T-cell (primary cell): ENCODE results near the gene GALNTL6. TPM values are rescaled to one million over a fixed set of nuclear protein-coding genes. Genes with fewer than 3 reads are reported as not detected.

Experiments
- ATAC-seq, 4 experiments: fragments of 200-7000 bp in 3 of 4; fragments of 150-1000 bp in 1 of 4; cut with Tn5 transposase; replicated peaks in 1 of 4; 1 replicate in 3 of 4; 2 replicates in 1 of 4; pipeline ENCODE4 v1.10.0; 2021; ENCODE audit warnings: moderate library complexity in 3 of 4, mild to moderate bottlenecking in 2 of 4, moderate number of reproducible peaks in 1 of 4
- CTCF ChIA-PET, 2 donors: fragments of 300-600 bp; sonication (Branson Sonifier 250); formaldehyde crosslinking; loops; one replicate each; lab custom pipeline; 2022; ENCODE audit warnings: antibody characterized with exemption in 2 of 2; lab: Charles Lee
- POLR2A ChIA-PET, 2 donors: fragments of 300-600 bp; sonication (Branson Sonifier 250); formaldehyde crosslinking; loops; one replicate each; lab custom pipeline; 2022; ENCODE audit warnings: antibody characterized with exemption in 2 of 2; lab: Charles Lee
- DNase-seq, 35 experiments: peaks; one replicate each; pipeline versions ENCODE4 v3.0.0 to v3.0.0-alpha.2; 2013 to 2023
- H3K27ac ChIP-seq: one replicate; pipeline ENCODE4 v1.5.1; 2013; ENCODE audit warnings: low read length
- H3K27me3 ChIP-seq, 2 experiments: replicated peaks in 1 of 2; 1 replicate in 1 of 2; 2 replicates in 1 of 2; pipeline versions ENCODE4 v1.6.1 to v1.7.0; 2013; ENCODE audit warnings: low read length in 1 of 2, mixed read lengths in 1 of 2; ENCODE audit not compliant: control insufficient read depth in 2 of 2, insufficient read depth in 2 of 2; ENCODE audit errors: extremely low read depth in 1 of 2
- H3K36me3 ChIP-seq, 2 donors: 1 replicate in 1 of 2; 2 replicates in 1 of 2; pipeline versions ENCODE4 v1.6.1 to v1.7.0; 2013; ENCODE audit warnings: low read length in 1 of 2; ENCODE audit not compliant: control insufficient read depth in 2 of 2, insufficient read depth in 1 of 2; ENCODE audit errors: extremely low read depth in 1 of 2
- H3K4me1 ChIP-seq, 2 experiments: 1 replicate in 1 of 2; 2 replicates in 1 of 2; pipeline versions ENCODE4 v1.6.1 to v1.7.0; 2013; ENCODE audit warnings: low read length in 2 of 2, mixed read lengths in 1 of 2; ENCODE audit not compliant: insufficient read depth in 2 of 2, control insufficient read depth in 1 of 2; ENCODE audit errors: extremely low read depth in 1 of 2
- H3K4me3 ChIP-seq, 2 donors: 1 replicate in 1 of 2; 2 replicates in 1 of 2; pipeline versions ENCODE4 v1.5.1 to v1.7.0; 2013; ENCODE audit warnings: mild to moderate bottlenecking in 2 of 2, low read length in 1 of 2, moderate library complexity in 1 of 2; ENCODE audit not compliant: control insufficient read depth in 1 of 2; ENCODE audit errors: extremely low read depth in 1 of 2
- H3K9me3 ChIP-seq: 2 replicates; pipeline ENCODE4 v1.7.0; 2013
- H3K27ac Mint-ChIP-seq, 2 donors: one replicate each; pipeline ENCODE4 v1.8.0; 2020 to 2021; ENCODE audit warnings: mild to moderate bottlenecking in 2 of 2, mixed read lengths in 2 of 2
- H3K27me3 Mint-ChIP-seq, 2 donors: one replicate each; pipeline ENCODE4 v1.8.0; 2021 to 2022; ENCODE audit warnings: mixed read lengths in 2 of 2
- H3K36me3 Mint-ChIP-seq: one replicate; pipeline ENCODE4 v1.8.0; 2021; ENCODE audit warnings: mixed read lengths
- H3K4me1 Mint-ChIP-seq, 3 donors: one replicate each; pipeline ENCODE4 v1.8.0; 2020 to 2022; ENCODE audit warnings: mixed read lengths in 3 of 3, mild to moderate bottlenecking in 1 of 3
- H3K4me3 Mint-ChIP-seq, 3 donors: one replicate each; pipeline ENCODE4 v1.8.0; 2020 to 2022; ENCODE audit warnings: mild to moderate bottlenecking in 3 of 3, mixed read lengths in 3 of 3, moderate library complexity in 3 of 3
- H3K9me3 Mint-ChIP-seq, 3 donors: one replicate each; pipeline ENCODE4 v1.8.0; 2020 to 2022; ENCODE audit warnings: mixed read lengths in 3 of 3
- WGBS: methylation state at CpG from one replicate; pipeline ENCODE4 v1.1.5; 2013; ENCODE audit warnings: missing lambda C conversion rate; ENCODE audit not compliant: insufficient coverage; 5-methylcytosine and 5-hydroxymethylcytosine counted together
- total RNA-seq, 35 experiments: library from RNA in 6 of 35; stranded (reverse) in 6 of 35; fragments of 120-200 nt in 1 of 35; gene quantifications; one replicate each; pipeline versions ENCODE4 v1.2.1 to v1.2.4 and lab custom pipeline; 2013 to 2026

Gene GALNTL6
- total RNA-seq, 5 donors from 2014 or later (not counting 1 experiment from before 2014, with no cell fraction given), result not detected

DNA sequence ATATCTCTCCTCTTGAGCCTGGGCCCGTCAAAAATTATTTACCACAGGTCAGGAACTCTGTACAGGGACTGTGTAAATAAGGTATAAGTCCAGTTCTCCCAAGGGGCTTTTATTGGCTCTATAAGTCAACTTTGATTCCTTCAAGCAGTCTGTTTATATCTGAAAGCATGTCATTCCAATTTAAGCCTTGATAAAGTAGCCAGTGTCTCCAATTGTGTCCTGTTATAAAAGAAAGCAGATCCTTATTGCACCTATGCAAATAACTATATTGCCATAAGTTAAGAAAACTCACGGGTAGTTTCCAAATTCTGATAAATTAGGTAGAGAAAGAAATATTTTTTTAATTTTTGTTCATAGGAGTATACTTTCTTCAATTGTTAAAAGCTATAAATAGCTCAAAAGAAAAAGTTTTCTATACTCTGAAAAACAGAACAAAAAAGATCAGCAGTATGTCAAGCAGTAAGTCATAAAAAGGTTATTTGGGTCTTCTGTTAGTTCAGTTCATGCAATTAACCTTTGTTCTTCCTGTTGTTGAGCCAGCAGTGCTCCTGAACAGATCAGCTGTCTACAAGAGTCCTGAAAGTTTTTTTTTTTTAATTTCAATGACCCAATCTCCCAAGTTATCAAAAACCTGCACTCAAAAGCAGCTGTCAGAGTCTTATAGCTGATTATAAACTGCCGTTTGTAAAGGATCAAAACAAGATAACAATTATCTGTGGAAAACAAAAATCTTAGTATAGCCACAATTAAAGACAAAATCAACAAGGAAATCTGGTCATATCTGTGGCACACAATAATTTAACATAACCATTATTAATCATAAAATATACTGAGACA lies 1177.0 kb downstream of the GALNTL6 start:
- Histone ChIP-seq H3K36me3 (no peaks in the 10 kb centered on the region), H3K4me3 (no peak overlapping the region), H3K4me1 (no peaks in the 10 kb centered on the region), H3K27me3 (no peaks in the 10 kb centered on the region), H3K9me3 (no peaks in the 10 kb centered on the region), H3K27ac (no peak overlapping the region)
- Mint-ChIP-seq H3K36me3 (no peaks in the 10 kb centered on the region), H3K4me3 (no peak overlapping the region), H3K27me3 (peaks cover 0 to 4% of the 10 kb centered on the region in 2 donors), H3K9me3 (peaks cover 0 to 7% (median 7%) of the 10 kb centered on the region in 3 donors), H3K27ac (no peak overlapping the region), H3K4me1 (no peaks in the 10 kb centered on the region)
- ChIA-PET CTCF (interaction anchor here (0.6 to 0.8 kb wide), 2 partner anchors 15 to 540 kb away, joined by 3 to 5 read pairs; no protein-coding TSS in a partner anchor), POLR2A (no interaction called here)
- no CpG with 5 or more reads among the region's 3 CpGs for WGBS
- ATAC-seq, result no peak
- DNase-seq, result no peak

DNA sequence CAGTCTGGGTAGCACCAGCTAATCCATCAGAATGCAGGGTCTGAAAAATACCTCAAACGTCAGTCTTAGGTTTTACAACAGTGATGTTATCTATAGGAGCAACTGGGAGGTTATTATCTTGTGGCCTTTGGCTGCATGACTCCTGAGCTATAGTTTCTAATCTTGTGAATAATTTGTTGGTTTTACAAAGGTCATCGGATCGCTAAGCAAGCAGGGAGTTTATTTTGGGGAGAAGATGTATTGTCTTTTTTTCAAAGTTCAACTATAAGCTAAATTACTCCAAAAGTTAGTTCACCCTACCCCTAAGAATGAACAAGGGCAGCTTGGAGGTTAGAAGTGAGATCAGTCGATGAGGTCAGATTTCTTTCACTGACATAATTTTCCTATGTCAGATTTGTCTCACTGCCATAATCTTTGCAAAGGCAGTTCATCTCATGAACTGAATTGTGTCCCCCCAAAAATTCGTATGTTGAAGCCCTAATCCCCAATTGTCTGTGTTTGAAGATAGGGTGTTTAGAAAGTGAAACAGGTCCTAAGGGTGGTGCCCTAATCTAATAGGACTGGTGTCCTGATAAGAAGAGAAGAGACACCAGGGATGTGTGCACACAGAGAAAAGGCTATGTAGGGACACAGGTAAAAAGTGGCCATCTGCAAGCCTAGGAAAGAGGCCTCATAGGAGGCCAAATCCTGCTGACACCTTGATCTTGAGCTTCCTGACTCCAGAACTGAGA lies 1179.6 kb downstream of the GALNTL6 start:
- 71% methylated on average over 1 of the region's 5 CpGs for WGBS
- Histone ChIP-seq H3K36me3 (no peaks in the 10 kb centered on the region), H3K27ac (no peak overlapping the region), H3K4me1 (no peaks in the 10 kb centered on the region), H3K9me3 (no peaks in the 10 kb centered on the region), H3K4me3 (no peak overlapping the region), H3K27me3 (no peaks in the 10 kb centered on the region)
- H3K4me1 Mint-ChIP-seq, result no peaks in the 10 kb centered on the region
- ChIA-PET CTCF (interaction anchor here in 1 of 2 donors (0.8 kb wide), 1 partner anchor 21 kb away, joined by 3 read pairs; no protein-coding TSS in a partner anchor), POLR2A (no interaction called here)
- DNase-seq, result no peak
- H3K27me3 Mint-ChIP-seq, result peaks cover 6 to 10% of the 10 kb centered on the region in 2 donors
- no peak overlapping the region for H3K27ac Mint-ChIP-seq
- no peak for ATAC-seq
- peaks cover 0 to 7% (median 5%) of the 10 kb centered on the region in 3 donors for H3K9me3 Mint-ChIP-seq
- no peak overlapping the region for H3K4me3 Mint-ChIP-seq
- H3K36me3 Mint-ChIP-seq, result no peaks in the 10 kb centered on the region

DNA sequence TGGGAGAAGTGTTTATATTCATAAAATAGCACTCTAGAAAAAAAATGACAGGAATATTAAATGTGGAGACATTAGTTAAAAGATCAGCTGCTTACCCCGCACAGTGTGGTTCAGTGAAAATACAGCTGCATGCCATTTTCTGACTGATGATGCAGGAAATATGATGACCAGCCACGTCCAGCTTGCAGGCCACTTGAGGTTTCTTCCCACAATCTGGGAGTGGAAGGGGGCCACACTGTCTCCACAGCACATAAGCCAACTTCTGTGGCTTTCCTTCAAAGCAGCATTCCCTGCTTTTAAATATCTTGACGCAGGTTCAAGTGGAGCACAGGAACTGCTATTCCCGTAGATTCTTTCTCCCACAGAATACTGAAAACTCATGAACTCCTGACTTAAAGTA lies 1182.0 kb downstream of the GALNTL6 start:
- no peaks in the 10 kb centered on the region for H3K9me3 Mint-ChIP-seq
- H3K4me3 Mint-ChIP-seq, result no peak overlapping the region
- Histone ChIP-seq H3K4me1 (no peaks in the 10 kb centered on the region), H3K4me3 (no peak overlapping the region), H3K27ac (no peak overlapping the region), H3K9me3 (no peaks in the 10 kb centered on the region), H3K27me3 (peaks cover 0 to 3% of the 10 kb centered on the region in 2 experiments), H3K36me3 (no peaks in the 10 kb centered on the region)
- no peaks in the 10 kb centered on the region for H3K36me3 Mint-ChIP-seq
- no peak for ATAC-seq
- H3K4me1 Mint-ChIP-seq, result no peaks in the 10 kb centered on the region
- ChIA-PET POLR2A (no interaction called here), CTCF (no interaction called here)
- DNase-seq, result no peak
- H3K27ac Mint-ChIP-seq, result no peak overlapping the region
- peaks cover 11 to 20% of the 10 kb centered on the region in 2 donors for H3K27me3 Mint-ChIP-seq
- 76% methylated on average over 4 of the region's 4 CpGs for WGBS

DNA sequence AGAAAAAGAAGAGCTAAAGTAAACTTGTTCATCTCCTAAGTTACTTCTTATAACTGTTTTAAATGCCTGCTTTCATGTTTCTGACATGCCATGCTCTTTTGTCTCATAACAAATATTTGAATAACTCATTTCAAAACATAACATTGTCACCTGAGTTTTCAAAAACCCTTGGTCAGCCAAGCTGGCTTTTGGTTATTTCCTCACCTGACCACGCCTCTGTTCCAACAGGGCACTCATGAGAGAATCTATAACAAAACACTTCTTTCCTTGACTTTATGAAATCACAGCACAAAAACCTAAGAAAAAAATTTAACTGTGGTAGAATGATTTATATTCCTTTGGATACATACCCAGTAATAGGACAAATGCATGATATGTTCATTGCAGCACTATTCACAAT lies 1182.5 kb downstream of the GALNTL6 start:
- H3K27ac Mint-ChIP-seq, result no peak overlapping the region
- Histone ChIP-seq H3K4me3 (no peak overlapping the region), H3K27me3 (peaks cover 0 to 3% of the 10 kb centered on the region in 2 experiments), H3K36me3 (no peaks in the 10 kb centered on the region), H3K4me1 (no peaks in the 10 kb centered on the region), H3K9me3 (no peaks in the 10 kb centered on the region), H3K27ac (no peak overlapping the region)
- ChIA-PET POLR2A (no interaction called here), CTCF (interaction anchor here in 1 of 2 donors (0.9 kb wide), 1 partner anchor 18 kb away, joined by 5 read pairs; no protein-coding TSS in a partner anchor)
- H3K27me3 Mint-ChIP-seq, result peaks cover 11 to 20% of the 10 kb centered on the region in 2 donors
- H3K4me1 Mint-ChIP-seq, result no peaks in the 10 kb centered on the region
- no peak overlapping the region for H3K4me3 Mint-ChIP-seq
- no peak for DNase-seq
- WGBS, result no CpG with 5 or more reads among the region's 1 CpG
- H3K36me3 Mint-ChIP-seq, result no peaks in the 10 kb centered on the region
- ATAC-seq, result no peak
- H3K9me3 Mint-ChIP-seq, result no peaks in the 10 kb centered on the region

DNA sequence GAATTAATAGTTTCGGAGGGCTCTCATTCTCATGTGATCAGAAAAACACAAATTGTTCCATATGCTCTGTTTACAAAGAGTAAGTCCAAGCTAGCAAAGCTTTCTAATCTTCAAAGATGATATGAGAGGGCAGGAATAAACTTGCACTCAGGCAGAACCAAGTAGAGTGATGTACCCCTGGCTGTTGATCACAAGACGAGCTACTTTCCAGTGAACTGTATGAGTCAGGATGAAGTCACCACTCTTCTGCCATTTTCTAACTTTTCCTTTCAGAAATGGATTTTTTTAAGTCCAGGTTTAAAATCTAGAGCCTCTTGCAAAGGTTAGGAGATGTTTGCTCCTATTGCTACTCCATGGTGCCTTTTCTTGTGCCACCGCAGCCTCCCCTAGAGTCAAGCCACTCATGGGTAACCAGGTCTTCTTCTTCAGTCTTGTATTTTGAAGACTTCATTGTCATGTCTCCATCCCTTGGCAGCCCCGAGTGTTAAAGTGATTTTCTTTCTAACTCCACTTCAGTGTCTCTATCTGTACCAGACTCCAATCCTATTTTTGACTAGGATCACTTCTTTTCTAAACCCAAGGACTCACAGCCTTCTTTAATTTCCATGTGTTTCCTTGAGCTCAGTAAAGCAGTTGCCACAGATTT lies 1183.5 kb downstream of the GALNTL6 start:
- Histone ChIP-seq H3K4me3 (no peak overlapping the region), H3K36me3 (no peaks in the 10 kb centered on the region), H3K9me3 (no peaks in the 10 kb centered on the region), H3K27me3 (peaks cover 0 to 3% of the 10 kb centered on the region in 2 experiments), H3K27ac (no peak overlapping the region), H3K4me1 (no peaks in the 10 kb centered on the region)
- POLR2A ChIA-PET, result no interaction called here
- Mint-ChIP-seq H3K36me3 (no peaks in the 10 kb centered on the region), H3K27me3 (peaks cover 11 to 20% of the 10 kb centered on the region in 2 donors), H3K4me1 (no peaks in the 10 kb centered on the region), H3K4me3 (no peak overlapping the region), H3K9me3 (no peaks in the 10 kb centered on the region), H3K27ac (no peak overlapping the region)
- WGBS, result 90% methylated on average over 1 of the region's 4 CpGs
- DNase-seq (no peak), ATAC-seq (no peak)
- CTCF ChIA-PET, result interaction anchor here in 1 of 2 donors (0.8 to 0.9 kb wide), 2 partner anchors 9 to 17 kb away, joined by 3 to 5 read pairs; no protein-coding TSS in a partner anchor

DNA sequence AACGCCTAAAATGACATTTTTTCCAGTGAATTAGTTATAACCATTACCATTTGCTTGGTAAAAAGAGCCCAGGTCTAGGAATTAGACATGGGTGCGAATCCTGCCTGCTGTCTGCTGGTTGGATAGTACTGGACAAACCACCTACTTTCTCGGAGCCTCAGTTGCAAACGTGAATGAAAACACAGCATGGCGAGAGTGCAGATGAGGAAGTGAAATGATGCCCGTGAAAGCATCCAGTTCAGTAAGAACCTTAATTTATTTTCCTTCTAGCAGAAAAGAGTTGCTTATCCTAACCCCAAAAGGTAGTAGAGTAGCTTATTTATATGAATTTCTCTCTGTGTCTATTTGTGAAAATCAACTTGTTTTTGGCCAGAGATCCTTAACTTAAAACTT lies 1184.0 kb downstream of the GALNTL6 start:
- Mint-ChIP-seq H3K27me3 (peaks cover 11 to 20% of the 10 kb centered on the region in 2 donors), H3K9me3 (no peaks in the 10 kb centered on the region), H3K4me1 (no peaks in the 10 kb centered on the region), H3K36me3 (no peaks in the 10 kb centered on the region), H3K27ac (no peak overlapping the region), H3K4me3 (no peak overlapping the region)
- CTCF ChIA-PET, result no interaction called here
- no peak for ATAC-seq
- Histone ChIP-seq H3K4me3 (no peak overlapping the region), H3K36me3 (no peaks in the 10 kb centered on the region), H3K27me3 (peaks cover 0 to 3% of the 10 kb centered on the region in 2 experiments), H3K9me3 (no peaks in the 10 kb centered on the region), H3K27ac (no peak overlapping the region), H3K4me1 (no peaks in the 10 kb centered on the region)
- no peak for DNase-seq
- WGBS, result 82% methylated on average over 4 of the region's 6 CpGs
- POLR2A ChIA-PET, result no interaction called here
